ENCODE results near the gene EGFL8.
A peak's percentile ranks its signal among the peaks of the same experiment; 100 is the strongest.

EGFL8 gene

GRCh38 chr6:32149092-32149755 is 15.2 kb upstream of the EGFL8 start:
- no peak for DNase-seq (ENCODE audit: low read depth)
- no peak overlapping the region for H3K4me3 ChIP-seq (ENCODE audit: control insufficient read depth, low read depth, low read length)
- no peak for TF ChIP-seq CTCF (IDR thresholded peaks at IDR 0.05; ENCODE audit: control insufficient read depth, insufficient read depth, low read depth, low read length, missing control alignments)

GRCh38 chr6:32149932-32150870 is 14.2 kb upstream of the EGFL8 start:
- H3K4me3 ChIP-seq (ENCODE audit: control insufficient read depth, low read depth, low read length), result no peak overlapping the region
- no peak for DNase-seq (ENCODE audit: low read depth)
- no peak for TF ChIP-seq CTCF (IDR thresholded peaks at IDR 0.05; ENCODE audit: control insufficient read depth, insufficient read depth, low read depth, low read length, missing control alignments)

GRCh38 chr6:32151181-32151862 is 13.1 kb upstream of the EGFL8 start:
- no peak for TF ChIP-seq CTCF (IDR thresholded peaks at IDR 0.05; ENCODE audit: control insufficient read depth, insufficient read depth, low read depth, low read length, missing control alignments)
- no peak for DNase-seq (ENCODE audit: low read depth)
- peak overlapping the region; percentile 37 for H3K4me3 ChIP-seq (ENCODE audit: control insufficient read depth, low read depth, low read length)

- TF ChIP-seq CTCF (IDR thresholded peaks at IDR 0.05; ENCODE audit: control insufficient read depth, insufficient read depth, low read depth, low read length, missing control alignments), result no peak
- DNase-seq (ENCODE audit: low read depth), result no peak
- H3K4me3 ChIP-seq (ENCODE audit: control insufficient read depth, low read depth, low read length), result peak within 1 kb of the TSS; percentile 80
Measured at GRCh38 chr6:32151863-32152768, 12.3 kb upstream of the EGFL8 start, which contains the start of gene PRRT1. PRRT1 (minus strand) TSS chr6:32151939; CDS start chr6:32151827, 112 bp downstream.

GRCh38 chr6:32152769-32153563 is 11.4 kb upstream of the EGFL8 start:
- no peak for DNase-seq (ENCODE audit: low read depth)
- H3K4me3 ChIP-seq (ENCODE audit: control insufficient read depth, low read depth, low read length), result peak overlapping the region; percentile 80

More at GRCh38 chr6:32152769-32153563, 11.4 kb upstream of the EGFL8 start:
- TF ChIP-seq CTCF (IDR thresholded peaks at IDR 0.05; ENCODE audit: control insufficient read depth, insufficient read depth, low read depth, low read length, missing control alignments), result no peak

Data from AG09309 (cell line).